Upper lobe of left lung (tissue), 4 donors: ENCODE data around the gene SEMA6A.
"Not testable (repeated sequence)": the region's sequence is repeated elsewhere in the genome, so short reads cannot be mapped to it uniquely, and the experiment has no call there.

ENCODE experiments used
- EP300 ChIP-seq, 4 donors: sonication (generic); formaldehyde crosslinking; IDR thresholded peaks; one replicate each; pipeline ENCODE4 v1.5.1; 2017; ENCODE audit warnings: antibody characterized with exemption in 4 of 4, control low read depth in 2 of 4
- POLR2A ChIP-seq, 4 donors: fragments of 450-650 bp; IDR thresholded peaks; one replicate each; pipeline ENCODE4 v1.5.1; 2016 to 2017; ENCODE audit warnings: antibody characterized with exemption in 4 of 4, mild to moderate bottlenecking in 2 of 4
- POLR2AphosphoS5 ChIP-seq, 2 donors: sonication (generic); formaldehyde crosslinking; IDR thresholded peaks; one replicate each; pipeline ENCODE4 v1.5.1; 2017; ENCODE audit warnings: antibody characterized with exemption in 2 of 2
- TF ChIP-seq, protein P1 (sequence below), 6 experiments: fragments of 450-650 bp in 4 of 6; fragments of 200-600 bp in 2 of 6; sonication (generic) in 2 of 6; IDR thresholded peaks; one replicate each; pipeline ENCODE4 v1.5.1; 2016 to 2019; ENCODE audit warnings: antibody characterized with exemption in 6 of 6

GRCh38 chr5:116545465-116545864 is 29.2 kb downstream of the SEMA6A start:
- TF ChIP-seq POLR2A, EP300, POLR2AphosphoS5 (IDR thresholded peaks at IDR 0.05): not testable (repeated sequence)
- TF ChIP-seq, protein P1, sequence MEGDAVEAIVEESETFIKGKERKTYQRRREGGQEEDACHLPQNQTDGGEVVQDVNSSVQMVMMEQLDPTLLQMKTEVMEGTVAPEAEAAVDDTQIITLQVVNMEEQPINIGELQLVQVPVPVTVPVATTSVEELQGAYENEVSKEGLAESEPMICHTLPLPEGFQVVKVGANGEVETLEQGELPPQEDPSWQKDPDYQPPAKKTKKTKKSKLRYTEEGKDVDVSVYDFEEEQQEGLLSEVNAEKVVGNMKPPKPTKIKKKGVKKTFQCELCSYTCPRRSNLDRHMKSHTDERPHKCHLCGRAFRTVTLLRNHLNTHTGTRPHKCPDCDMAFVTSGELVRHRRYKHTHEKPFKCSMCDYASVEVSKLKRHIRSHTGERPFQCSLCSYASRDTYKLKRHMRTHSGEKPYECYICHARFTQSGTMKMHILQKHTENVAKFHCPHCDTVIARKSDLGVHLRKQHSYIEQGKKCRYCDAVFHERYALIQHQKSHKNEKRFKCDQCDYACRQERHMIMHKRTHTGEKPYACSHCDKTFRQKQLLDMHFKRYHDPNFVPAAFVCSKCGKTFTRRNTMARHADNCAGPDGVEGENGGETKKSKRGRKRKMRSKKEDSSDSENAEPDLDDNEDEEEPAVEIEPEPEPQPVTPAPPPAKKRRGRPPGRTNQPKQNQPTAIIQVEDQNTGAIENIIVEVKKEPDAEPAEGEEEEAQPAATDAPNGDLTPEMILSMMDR (IDR thresholded peaks at IDR 0.05) = not testable (repeated sequence)
